Caco-2 (cell line): ENCODE data around the gene CS. TPM values are rescaled to one million over a fixed set of nuclear protein-coding genes. Genes with fewer than 3 reads are reported as not detected.

ENCODE experiments used
- BruUV-seq: library from RNA; stranded (reverse); fragments of 400-500 nt; replicated peaks from 2 replicates; lab custom pipeline; 2021; lab: Mats Ljungman, UMichigan
- CTCF ChIA-PET: fragments of 300-600 bp; sonication (Branson Sonifier 250); formaldehyde crosslinking; loops from one replicate; lab custom pipeline; 2022; ENCODE audit warnings: antibody characterized with exemption; lab: Charles Lee
- POLR2A ChIA-PET: fragments of 300-600 bp; sonication (Branson Sonifier 250); formaldehyde crosslinking; loops from one replicate; lab custom pipeline; 2022; ENCODE audit warnings: antibody characterized with exemption; lab: Charles Lee
- DNase-seq, 2 experiments: peaks; one replicate each; pipeline versions ENCODE4 v3.0.0 to v3.0.0-alpha.2; 2020 to 2022
- H3K27me3 ChIP-seq: replicated peaks from 2 replicates; pipeline ENCODE4 v1.6.0; 2011; ENCODE audit warnings: low read length; ENCODE audit not compliant: control insufficient read depth, insufficient read depth
- H3K36me3 ChIP-seq: 2 replicates; pipeline ENCODE4 v1.5.1; 2011; ENCODE audit warnings: low read length; ENCODE audit not compliant: control insufficient read depth, insufficient read depth
- H3K4me1 ChIP-seq: fragments of 250-450 bp; sonication (Bioruptor Pico); 2 replicates; pipeline ENCODE4 v1.5.1; 2020; ENCODE audit warnings: mild to moderate bottlenecking
- H3K4me3 ChIP-seq: 2 replicates; pipeline ENCODE4 v1.5.1; 2011; ENCODE audit warnings: low read depth, mild to moderate bottlenecking, control low read depth, low read length
- H3K9me3 ChIP-seq: fragments of 250-450 bp; sonication (Bioruptor Pico); 2 replicates; pipeline ENCODE4 v1.5.1; 2020; ENCODE audit warnings: mild to moderate bottlenecking, moderate library complexity
- H3K27ac Mint-ChIP-seq: one replicate; pipeline ENCODE4 v1.8.0; 2022; ENCODE audit warnings: mixed read lengths; ENCODE audit not compliant: unreplicated experiment
- H3K27me3 Mint-ChIP-seq: one replicate; pipeline ENCODE4 v1.8.0; 2022; ENCODE audit warnings: mixed read lengths; ENCODE audit not compliant: insufficient read depth, unreplicated experiment
- H3K36me3 Mint-ChIP-seq: one replicate; pipeline ENCODE4 v1.8.0; 2022; ENCODE audit warnings: mild to moderate bottlenecking, mixed read lengths; ENCODE audit not compliant: insufficient read depth, unreplicated experiment
- H3K4me1 Mint-ChIP-seq: one replicate; pipeline ENCODE4 v1.8.0; 2022; ENCODE audit warnings: low read depth, mixed read lengths; ENCODE audit not compliant: unreplicated experiment
- H3K4me3 Mint-ChIP-seq: one replicate; pipeline ENCODE4 v1.8.0; 2022; ENCODE audit warnings: mild to moderate bottlenecking, moderate library complexity, mixed read lengths; ENCODE audit not compliant: unreplicated experiment
- H3K9me3 Mint-ChIP-seq: one replicate; pipeline ENCODE4 v1.8.0; 2022; ENCODE audit warnings: mixed read lengths; ENCODE audit not compliant: unreplicated experiment
- CTCF ChIP-seq, 2 experiments: fragments of 200-600 bp in 1 of 2; IDR thresholded peaks; 1 replicate in 1 of 2; 2 replicates in 1 of 2; pipeline versions ENCODE4 v1.5.1 to v1.8.0; 2011 to 2022; ENCODE audit warnings: antibody characterized with exemption in 1 of 2, control low read depth in 1 of 2, inconsistent platforms in 1 of 2, low read depth in 1 of 2, low read length in 1 of 2, mild to moderate bottlenecking in 1 of 2, moderate library complexity in 1 of 2; ENCODE audit not compliant: insufficient read depth in 1 of 2, severe bottlenecking in 1 of 2, unreplicated experiment in 1 of 2
- intact Hi-C: fragments of 100-400 bp; cut with micrococcal nuclease; formaldehyde crosslinking; loops from one replicate; pipeline ENCODE4 v1.10.0; 2022; ENCODE audit not compliant: unreplicated experiment
- total RNA-seq: library from RNA; stranded (reverse); gene quantifications from 2 replicates; pipeline ENCODE4 v1.2.3, GENCODE V29; 2022

CS gene
- total RNA-seq, 1 experiment from 2014 or later: 241 TPM

- Mint-ChIP-seq H3K4me3 (no peak overlapping the region), H3K4me1 (peaks cover 16% of the 10 kb centered on the region), H3K36me3 (peaks cover 53% of the 10 kb centered on the region), H3K27ac (no peak overlapping the region), H3K27me3 (no peaks in the 10 kb centered on the region), H3K9me3 (no peaks in the 10 kb centered on the region)
- BruUV-seq: no TSS peak
- Histone ChIP-seq H3K4me3 (no peak overlapping the region), H3K4me1 (peaks cover 11% of the 10 kb centered on the region), H3K9me3 (no peaks in the 10 kb centered on the region), H3K36me3 (peaks cover 5% of the 10 kb centered on the region), H3K27me3 (no peaks in the 10 kb centered on the region)
- TF ChIP-seq CTCF (IDR thresholded peaks at IDR 0.05; ENCODE audit: insufficient read depth in 1 of 2, low read depth in 1 of 2, low read length in 1 of 2, severe bottlenecking in 1 of 2, unreplicated experiment in 1 of 2): no peak
- CTCF ChIA-PET: no interaction called here
- no peak for DNase-seq
- intact Hi-C loops: no loop called here
- POLR2A ChIA-PET: no interaction called here
Measured at GRCh38 chr12:56236985-56237384, 63.1 kb downstream of the CS start.

GRCh38 chr12:56236091-56236490 lies 64.0 kb downstream of the CS start:
- no peaks in the 10 kb centered on the region for H3K27me3 ChIP-seq
- no peak overlapping the region for H3K4me3 ChIP-seq
- peaks cover 7% of the 10 kb centered on the region for H3K4me1 Mint-ChIP-seq
- CTCF ChIA-PET: no interaction called here
- no peak overlapping the region for H3K27ac Mint-ChIP-seq
- TF ChIP-seq CTCF (IDR thresholded peaks at IDR 0.05; ENCODE audit: insufficient read depth in 1 of 2, low read depth in 1 of 2, low read length in 1 of 2, severe bottlenecking in 1 of 2, unreplicated experiment in 1 of 2): no peak
- H3K9me3 ChIP-seq: no peaks in the 10 kb centered on the region
- BruUV-seq: no TSS peak
- H3K9me3 Mint-ChIP-seq: no peaks in the 10 kb centered on the region
- no peaks in the 10 kb centered on the region for H3K27me3 Mint-ChIP-seq
- no peak for DNase-seq
- H3K4me3 Mint-ChIP-seq: no peak overlapping the region
- intact Hi-C loops: no loop called here
- H3K4me1 ChIP-seq: peaks cover 16% of the 10 kb centered on the region
- peaks cover 49% of the 10 kb centered on the region for H3K36me3 Mint-ChIP-seq
- H3K36me3 ChIP-seq: peaks cover 5% of the 10 kb centered on the region
- POLR2A ChIA-PET: no interaction called here

- Histone ChIP-seq H3K36me3 (peaks cover 5% of the 10 kb centered on the region), H3K4me3 (no peak overlapping the region), H3K27me3 (no peaks in the 10 kb centered on the region), H3K9me3 (no peaks in the 10 kb centered on the region), H3K4me1 (peaks cover 21% of the 10 kb centered on the region)
- ChIA-PET CTCF (interaction anchor here (0.6 kb wide), 1 partner anchor 58 kb away, joined by 3 read pairs; no protein-coding TSS in a partner anchor), POLR2A (no interaction called here)
- intact Hi-C loops: no loop called here
- peaks cover 54% of the 10 kb centered on the region for H3K36me3 Mint-ChIP-seq
- peak overlapping the region; percentile 21 for H3K4me3 Mint-ChIP-seq
- DNase-seq: no peak
- no peak for TF ChIP-seq CTCF (IDR thresholded peaks at IDR 0.05; ENCODE audit: insufficient read depth in 1 of 2, low read depth in 1 of 2, low read length in 1 of 2, severe bottlenecking in 1 of 2, unreplicated experiment in 1 of 2)
- BruUV-seq: no TSS peak
- H3K9me3 Mint-ChIP-seq: no peaks in the 10 kb centered on the region
- H3K27ac Mint-ChIP-seq: peak overlapping the region; percentile 50
- H3K4me1 Mint-ChIP-seq: peaks cover 18% of the 10 kb centered on the region
- H3K27me3 Mint-ChIP-seq: no peaks in the 10 kb centered on the region
Measured at GRCh38 chr12:56234746-56235436, 65.2 kb downstream of the CS start.
